Measurements from ENCODE around the gene C17orf50.
A peak's percentile ranks its signal among the peaks of the same experiment; 100 is the strongest.

C17orf50 gene

DNA sequence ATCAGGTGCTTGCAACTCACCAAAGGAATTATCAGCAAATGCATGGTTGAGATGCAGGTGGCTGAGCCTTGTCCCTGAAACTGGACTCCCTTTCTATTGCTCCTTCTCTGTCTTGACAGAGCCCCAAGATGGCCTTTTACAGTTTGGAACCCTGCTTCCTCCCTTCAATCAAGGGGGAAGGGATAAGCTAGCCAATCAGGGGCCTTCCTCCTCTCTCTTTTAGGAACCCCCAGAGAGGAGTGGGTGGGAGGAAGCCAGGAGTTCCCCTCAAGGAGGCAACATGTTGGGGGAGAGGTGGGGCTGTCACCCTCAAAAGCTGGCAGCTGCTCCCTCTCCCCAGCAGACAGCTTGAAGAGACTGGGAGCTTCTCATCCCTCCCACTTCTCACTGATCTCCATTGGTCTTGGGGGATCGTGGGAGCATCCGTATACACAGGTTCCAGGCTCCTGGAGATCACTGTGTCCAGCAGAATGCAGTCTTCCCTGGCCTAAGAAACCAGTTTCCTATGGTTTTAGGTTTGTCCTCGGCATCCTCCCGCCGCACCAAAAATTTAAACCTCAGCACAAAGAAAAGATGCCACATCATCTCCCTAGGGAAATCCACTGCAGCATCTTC is 22.1 kb upstream of the C17orf50 start:
- in situ Hi-C loops (cut with MboI; ENCODE audit: low pct_unique_long_range_greater_than_20kb, low sequenced_read_pairs, unreplicated experiment) = loop anchor here (25.0 kb wide), 1 partner anchor 126 kb away; no protein-coding TSS in a partner anchor
- DNase-seq (ENCODE audit: low spot score) = peak; percentile 45
- TF ChIP-seq, protein P1, sequence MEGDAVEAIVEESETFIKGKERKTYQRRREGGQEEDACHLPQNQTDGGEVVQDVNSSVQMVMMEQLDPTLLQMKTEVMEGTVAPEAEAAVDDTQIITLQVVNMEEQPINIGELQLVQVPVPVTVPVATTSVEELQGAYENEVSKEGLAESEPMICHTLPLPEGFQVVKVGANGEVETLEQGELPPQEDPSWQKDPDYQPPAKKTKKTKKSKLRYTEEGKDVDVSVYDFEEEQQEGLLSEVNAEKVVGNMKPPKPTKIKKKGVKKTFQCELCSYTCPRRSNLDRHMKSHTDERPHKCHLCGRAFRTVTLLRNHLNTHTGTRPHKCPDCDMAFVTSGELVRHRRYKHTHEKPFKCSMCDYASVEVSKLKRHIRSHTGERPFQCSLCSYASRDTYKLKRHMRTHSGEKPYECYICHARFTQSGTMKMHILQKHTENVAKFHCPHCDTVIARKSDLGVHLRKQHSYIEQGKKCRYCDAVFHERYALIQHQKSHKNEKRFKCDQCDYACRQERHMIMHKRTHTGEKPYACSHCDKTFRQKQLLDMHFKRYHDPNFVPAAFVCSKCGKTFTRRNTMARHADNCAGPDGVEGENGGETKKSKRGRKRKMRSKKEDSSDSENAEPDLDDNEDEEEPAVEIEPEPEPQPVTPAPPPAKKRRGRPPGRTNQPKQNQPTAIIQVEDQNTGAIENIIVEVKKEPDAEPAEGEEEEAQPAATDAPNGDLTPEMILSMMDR (IDR thresholded peaks at IDR 0.05; ENCODE audit: extremely low read depth, insufficient read depth, missing control alignments) = no peak

DNA sequence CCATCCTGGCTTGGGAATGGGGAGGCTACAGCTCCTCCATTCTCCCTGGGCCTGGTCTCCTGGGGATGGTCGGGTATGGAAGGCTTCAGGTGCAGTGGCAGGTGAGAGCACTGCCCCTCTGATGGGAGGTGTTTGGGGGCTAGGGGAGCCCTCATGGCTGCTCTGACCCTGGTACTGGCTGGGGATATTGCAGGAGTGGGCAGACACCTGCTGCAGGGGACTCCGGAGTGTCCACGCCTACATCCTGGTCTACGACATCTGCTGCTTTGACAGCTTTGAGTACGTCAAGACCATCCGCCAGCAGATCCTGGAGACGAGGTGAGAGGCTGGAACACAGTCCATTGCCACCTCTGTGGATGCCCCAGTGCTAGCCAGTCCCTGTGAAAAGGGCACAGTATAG is 20.5 kb upstream of the C17orf50 start:
- no peak for DNase-seq (ENCODE audit: low spot score)
- TF ChIP-seq, protein P1 (IDR thresholded peaks at IDR 0.05; ENCODE audit: extremely low read depth, insufficient read depth, missing control alignments) = no peak
- in situ Hi-C loops (cut with MboI; ENCODE audit: low pct_unique_long_range_greater_than_20kb, low sequenced_read_pairs, unreplicated experiment) = loop anchor here (25.0 kb wide), 1 partner anchor 128 kb away; no protein-coding TSS in a partner anchor

DNA sequence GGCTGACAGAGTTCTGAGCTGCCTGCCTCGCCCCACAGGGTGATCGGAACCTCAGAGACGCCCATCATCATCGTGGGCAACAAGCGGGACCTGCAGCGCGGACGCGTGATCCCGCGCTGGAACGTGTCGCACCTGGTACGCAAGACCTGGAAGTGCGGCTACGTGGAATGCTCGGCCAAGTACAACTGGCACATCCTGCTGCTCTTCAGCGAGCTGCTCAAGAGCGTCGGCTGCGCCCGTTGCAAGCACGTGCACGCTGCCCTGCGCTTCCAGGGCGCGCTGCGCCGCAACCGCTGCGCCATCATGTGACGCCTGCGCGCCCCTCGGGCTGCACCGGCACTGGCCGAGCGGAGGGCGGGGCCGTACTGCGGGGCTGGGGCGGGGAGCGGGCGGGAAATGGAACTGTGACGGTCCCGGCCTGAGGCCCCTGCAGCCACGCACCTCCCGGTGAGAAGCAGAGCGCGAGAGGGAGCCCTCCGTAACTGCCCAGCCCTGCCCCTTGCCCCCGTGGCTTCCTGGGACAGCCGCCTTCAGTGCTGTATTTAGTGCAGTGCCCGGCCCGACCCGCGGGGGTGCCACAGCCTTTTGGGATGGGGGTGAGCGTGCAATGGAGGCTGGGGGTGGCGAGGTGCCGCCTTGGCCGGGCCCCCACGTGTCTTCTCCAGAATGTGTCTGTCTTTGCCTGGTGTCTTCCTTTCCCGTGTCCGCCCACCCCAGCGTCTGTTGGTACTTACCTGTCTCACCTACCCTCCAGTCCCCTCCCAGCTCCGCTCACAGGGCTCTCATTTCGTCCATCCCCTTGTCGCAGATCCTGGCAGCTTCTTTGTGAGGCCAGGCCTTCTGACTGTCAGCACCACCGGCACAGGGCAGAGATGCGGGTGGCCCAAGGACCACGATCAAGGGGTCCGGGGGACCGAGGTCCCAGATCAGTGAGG is 19.4 kb upstream of the C17orf50 start:
- TF ChIP-seq, protein P1 (IDR thresholded peaks at IDR 0.05; ENCODE audit: extremely low read depth, insufficient read depth, missing control alignments) = no peak
- peak; percentile 33 for DNase-seq (ENCODE audit: low spot score)
- in situ Hi-C loops (cut with MboI; ENCODE audit: low pct_unique_long_range_greater_than_20kb, low sequenced_read_pairs, unreplicated experiment) = loop anchor here (25.0 kb wide), 1 partner anchor 129 kb away; no protein-coding TSS in a partner anchor

DNA sequence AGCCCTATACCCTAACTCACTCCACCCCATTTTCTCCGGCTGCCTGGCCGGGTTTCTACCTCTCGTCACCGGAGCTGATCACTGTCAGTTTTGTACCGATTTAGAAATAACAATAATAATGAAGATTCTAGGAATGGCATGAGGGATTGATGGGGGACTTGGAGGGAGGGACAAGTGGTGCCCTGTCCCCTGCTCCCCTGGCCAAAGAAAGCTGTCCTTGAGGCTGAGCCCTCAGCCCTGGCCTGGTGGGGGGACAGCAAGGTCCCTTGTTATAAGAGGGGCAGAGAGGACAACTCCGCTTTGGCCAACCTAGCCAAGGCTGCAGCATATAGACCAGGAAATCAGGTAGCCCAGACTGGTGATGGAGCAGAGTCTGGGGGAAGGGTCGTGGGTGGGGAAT is 18.2 kb upstream of the C17orf50 start:
- TF ChIP-seq, protein P1 (IDR thresholded peaks at IDR 0.05; ENCODE audit: extremely low read depth, insufficient read depth, missing control alignments) = no peak
- in situ Hi-C loops (cut with MboI; ENCODE audit: low pct_unique_long_range_greater_than_20kb, low sequenced_read_pairs, unreplicated experiment) = loop anchor here (25.0 kb wide), 1 partner anchor 130 kb away; no protein-coding TSS in a partner anchor

DNA sequence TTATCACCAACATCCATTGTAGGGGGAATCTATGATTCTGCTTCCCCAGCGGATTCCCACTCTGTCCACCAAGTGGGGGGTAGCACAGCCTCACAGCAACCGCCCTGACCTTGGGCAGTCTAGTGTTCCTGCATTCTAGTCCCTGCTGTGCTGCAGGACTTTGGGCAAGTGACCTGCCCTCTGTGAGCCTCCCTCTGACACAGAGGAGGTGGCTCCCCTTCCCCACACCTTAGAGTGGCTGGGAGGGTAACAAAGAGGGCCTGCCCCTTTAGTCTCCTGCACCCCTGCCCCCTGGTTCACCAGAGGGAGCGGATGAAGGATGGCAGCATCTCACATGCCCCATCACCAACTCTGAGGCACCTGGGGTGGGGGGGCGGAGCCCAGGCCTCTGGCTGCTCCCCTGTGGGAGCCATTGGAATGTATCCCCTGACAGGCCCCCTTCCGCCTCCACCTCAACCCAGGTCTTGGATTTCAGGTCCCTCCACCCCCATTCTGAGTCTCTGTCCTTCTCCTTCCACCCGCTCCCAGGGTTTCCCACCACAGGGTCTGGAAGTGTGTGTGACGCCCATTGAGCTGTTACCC is 17.7 kb upstream of the C17orf50 start:
- TF ChIP-seq, protein P1 (IDR thresholded peaks at IDR 0.05; ENCODE audit: extremely low read depth, insufficient read depth, missing control alignments) = no peak
- in situ Hi-C loops (cut with MboI; ENCODE audit: low pct_unique_long_range_greater_than_20kb, low sequenced_read_pairs, unreplicated experiment) = loop anchor here (25.0 kb wide), 1 partner anchor 131 kb away; no protein-coding TSS in a partner anchor
- no peak for DNase-seq (ENCODE audit: low spot score)

More for the DNA sequence above, 18.2 kb upstream of the C17orf50 start:
- DNase-seq (ENCODE audit: low spot score) = no peak

DNA sequence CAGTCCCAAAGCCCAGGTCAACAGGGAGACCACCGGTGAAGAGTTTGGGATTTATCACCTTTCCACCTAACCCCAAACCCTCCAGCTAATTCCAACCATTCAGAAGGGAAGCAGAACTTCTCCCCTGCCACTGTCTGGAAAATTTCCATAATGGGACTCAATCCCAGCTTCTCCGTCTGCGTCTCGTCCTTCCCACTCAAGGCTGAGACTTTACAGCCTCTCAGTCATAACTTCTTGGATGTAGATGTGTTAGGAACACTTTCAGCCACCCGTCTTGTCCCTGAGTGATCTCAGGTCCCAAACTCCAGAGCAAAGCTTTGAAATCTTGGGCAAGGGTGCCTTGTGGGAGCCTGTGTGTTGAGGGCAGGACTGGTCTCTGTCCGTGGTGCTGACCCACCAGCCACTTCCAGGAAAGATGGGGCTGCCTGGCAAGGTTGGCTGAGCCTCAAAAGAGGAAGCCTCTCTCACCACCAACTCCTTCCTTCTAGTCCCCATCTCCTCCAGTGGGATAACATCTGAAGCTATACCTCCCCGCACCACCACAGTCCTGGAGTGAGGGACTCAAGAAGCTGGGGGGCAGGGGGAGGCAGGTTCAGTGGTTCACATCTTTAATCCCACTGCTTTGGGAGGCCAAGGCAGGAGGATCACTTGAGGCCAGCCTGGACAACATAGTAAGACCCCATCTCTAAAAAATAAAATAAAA is 16.9 kb upstream of the C17orf50 start:
- TF ChIP-seq, protein P1 (IDR thresholded peaks at IDR 0.05; ENCODE audit: extremely low read depth, insufficient read depth, missing control alignments) = no peak
- in situ Hi-C loops (cut with MboI; ENCODE audit: low pct_unique_long_range_greater_than_20kb, low sequenced_read_pairs, unreplicated experiment) = loop anchor here (25.0 kb wide), 1 partner anchor 131 kb away; no protein-coding TSS in a partner anchor
- peak; percentile 56 for DNase-seq (ENCODE audit: low spot score)

Data from GM13977 (cell line).